CD14-positive monocyte (primary cell): Measurements from ENCODE around the gene PDE1C. TPM values are rescaled to one million over a fixed set of nuclear protein-coding genes. Genes with fewer than 3 reads are reported as not detected.

ENCODE experiments used
- DNase-seq, 3 donors: peaks; one replicate each; pipeline ENCODE4 v3.0.0-alpha.2; 2011 to 2022
- H2AFZ ChIP-seq: 2 replicates; pipeline ENCODE4 v1.6.0; 2012; ENCODE audit warnings: mild to moderate bottlenecking, low read depth, low read length, inconsistent platforms; ENCODE audit not compliant: insufficient read depth, poor library complexity, severe bottlenecking
- H3K27ac ChIP-seq, 2 donors: 1 replicate in 1 of 2; 2 replicates in 1 of 2; pipeline ENCODE4 v1.5.1; 2012 to 2013; ENCODE audit warnings: low read length in 2 of 2, control low read depth in 1 of 2, inconsistent platforms in 1 of 2, low read depth in 1 of 2, mild to moderate bottlenecking in 1 of 2
- H3K27me3 ChIP-seq, 2 donors: one replicate each; pipeline versions ENCODE4 v1.6.0 to v1.6.1; 2011 to 2013; ENCODE audit warnings: low read length in 2 of 2; ENCODE audit not compliant: control insufficient read depth in 2 of 2, insufficient read depth in 2 of 2
- H3K36me3 ChIP-seq, 2 donors: replicated peaks in 1 of 2; 1 replicate in 1 of 2; 2 replicates in 1 of 2; pipeline versions ENCODE4 v1.5.1 to v1.6.1; 2012 to 2013; ENCODE audit warnings: low read length in 2 of 2, control low read depth in 1 of 2, inconsistent platforms in 1 of 2, mild to moderate bottlenecking in 1 of 2; ENCODE audit not compliant: insufficient read depth in 2 of 2, control insufficient read depth in 1 of 2
- H3K4me1 ChIP-seq, 2 donors: 1 replicate in 1 of 2; 2 replicates in 1 of 2; pipeline versions ENCODE4 v1.5.1 to v1.6.1; 2012 to 2013; ENCODE audit warnings: low read length in 2 of 2, control low read depth in 1 of 2, inconsistent platforms in 1 of 2, mild to moderate bottlenecking in 1 of 2, moderate library complexity in 1 of 2; ENCODE audit not compliant: insufficient read depth in 2 of 2, control insufficient read depth in 1 of 2
- H3K4me2 ChIP-seq: replicated peaks from 2 replicates; pipeline ENCODE3; 2012; ENCODE audit warnings: low read length, moderate library complexity, mild to moderate bottlenecking; ENCODE audit not compliant: poor library complexity, severe bottlenecking; ENCODE audit errors: extremely low read depth
- H3K4me3 ChIP-seq, 3 experiments: fragments of 200-600 bp in 1 of 3; sonication (generic) in 1 of 3; replicated peaks in 1 of 3; 1 replicate in 2 of 3; 2 replicates in 1 of 3; pipeline ENCODE4 v1.5.1; 2011 to 2013; ENCODE audit warnings: low read length in 3 of 3, mild to moderate bottlenecking in 3 of 3, control low read depth in 2 of 3, low read depth in 2 of 3, inconsistent platforms in 1 of 3, moderate library complexity in 1 of 3
- H3K79me2 ChIP-seq: 2 replicates; pipeline ENCODE4 v1.6.0; 2012; ENCODE audit warnings: mild to moderate bottlenecking, control low read depth, inconsistent platforms, low read length, moderate library complexity; ENCODE audit not compliant: insufficient read depth
- H3K9ac ChIP-seq: 2 replicates; pipeline ENCODE4 v1.6.0; 2017; ENCODE audit warnings: low read length, mild to moderate bottlenecking; ENCODE audit not compliant: insufficient read depth, poor library complexity, severe bottlenecking
- H3K9me3 ChIP-seq, 2 donors: replicated peaks in 1 of 2; 1 replicate in 1 of 2; 2 replicates in 1 of 2; pipeline versions ENCODE4 v1.5.1 to v1.6.1; 2012 to 2013; ENCODE audit warnings: low read length in 2 of 2, control low read depth in 1 of 2; ENCODE audit not compliant: control insufficient read depth in 1 of 2, insufficient read depth in 1 of 2
- H4K20me1 ChIP-seq: 2 replicates; pipeline ENCODE4 v1.6.0; 2012; ENCODE audit warnings: mild to moderate bottlenecking, low read length, control low read depth, moderate library complexity; ENCODE audit not compliant: insufficient read depth
- H3K27ac Mint-ChIP-seq, 7 donors: one replicate each; pipeline ENCODE4 v1.8.0; 2020; ENCODE audit warnings: mild to moderate bottlenecking in 7 of 7, mixed read lengths in 7 of 7, moderate library complexity in 6 of 7, inconsistent platforms in 2 of 7
- H3K27me3 Mint-ChIP-seq, 3 donors: one replicate each; pipeline ENCODE4 v1.8.0; 2021 to 2022; ENCODE audit warnings: low read depth in 3 of 3, mild to moderate bottlenecking in 3 of 3, mixed read lengths in 3 of 3, moderate library complexity in 3 of 3, inconsistent platforms in 1 of 3
- H3K36me3 Mint-ChIP-seq, 2 donors: one replicate each; pipeline ENCODE4 v1.8.0; 2020; ENCODE audit warnings: mixed read lengths in 2 of 2, inconsistent platforms in 1 of 2, mild to moderate bottlenecking in 1 of 2
- H3K4me1 Mint-ChIP-seq: one replicate; pipeline ENCODE4 v1.8.0; 2020; ENCODE audit warnings: mild to moderate bottlenecking, mixed read lengths
- H3K4me3 Mint-ChIP-seq, 2 donors: one replicate each; pipeline ENCODE4 v1.8.0; 2020; ENCODE audit warnings: mild to moderate bottlenecking in 2 of 2, mixed read lengths in 2 of 2, moderate library complexity in 1 of 2
- H3K9me3 Mint-ChIP-seq, 7 donors: one replicate each; pipeline ENCODE4 v1.8.0; 2020 to 2022; ENCODE audit warnings: mixed read lengths in 7 of 7, mild to moderate bottlenecking in 6 of 7, moderate library complexity in 6 of 7, inconsistent platforms in 2 of 7
- CTCF ChIP-seq: fragments of 200-600 bp; IDR thresholded peaks from one replicate; pipeline ENCODE4 v1.8.0; 2022; ENCODE audit warnings: antibody characterized with exemption, mild to moderate bottlenecking
- WGBS: methylation state at CpG from one replicate; pipeline ENCODE4 v1.1.5; 2013; ENCODE audit warnings: missing lambda C conversion rate; ENCODE audit not compliant: insufficient coverage; 5-methylcytosine and 5-hydroxymethylcytosine counted together
- intact Hi-C, 2 donors: fragments of 100-400 bp; cut with micrococcal nuclease; formaldehyde crosslinking; loops; one replicate each; pipeline versions ENCODE4 v1.15.0 to v1.15.1; 2023
- polyA plus RNA-seq, 3 donors: library from polyadenylated mRNA; depleted of rRNA in 1 of 3; unstranded in 2 of 3; stranded (reverse) in 1 of 3; fragments of 300-500 nt in 2 of 3; fragments of >200 nt in 1 of 3; fragmentation: Illumina TruSeq in 2 of 3; gene quantifications; 1 replicate in 2 of 3; 2 replicates in 1 of 3; pipeline ENCODE4 v1.2.3, GENCODE V29; 2012 to 2021

PDE1C gene
- polyA plus RNA-seq, 3 donors: not detected

- Mint-ChIP-seq H3K36me3 (no peaks in the 10 kb centered on the region), H3K4me3 (no peak overlapping the region), H3K27me3 (peaks cover 0 to 4% (median 0%) of the 10 kb centered on the region in 3 donors), H3K27ac (no peak overlapping the region), H3K9me3 (peaks cover 2 to 25% (median 7%) of the 10 kb centered on the region in 7 donors), H3K4me1 (no peaks in the 10 kb centered on the region)
- no peaks in the 10 kb centered on the region for H3K4me1 ChIP-seq
- WGBS: 83% methylated on average over 1 of the region's 5 CpGs
- no peak overlapping the region for H2AFZ ChIP-seq
- peaks cover 6% of the 10 kb centered on the region in 2 donors for H3K9me3 ChIP-seq
- no peak for TF ChIP-seq CTCF
- H4K20me1 ChIP-seq: no peaks in the 10 kb centered on the region
- intact Hi-C loops: no loop called here
- no peak overlapping the region for H3K4me3 ChIP-seq
- H3K4me2 ChIP-seq: no peak overlapping the region
- H3K9ac ChIP-seq: no peak overlapping the region
- H3K27ac ChIP-seq: no peak overlapping the region
- no peaks in the 10 kb centered on the region for H3K27me3 ChIP-seq
- no peaks in the 10 kb centered on the region for H3K79me2 ChIP-seq
- no peaks in the 10 kb centered on the region for H3K36me3 ChIP-seq
- no peak for DNase-seq
Observed at GRCh38 chr7:31975546-31975945, 94.7 kb downstream of the PDE1C start.

GRCh38 chr7:31974351-31974750 lies 95.9 kb downstream of the PDE1C start:
- H3K4me1 ChIP-seq: no peaks in the 10 kb centered on the region
- intact Hi-C loops: no loop called here
- TF ChIP-seq CTCF: no peak
- peaks cover 2 to 22% (median 7%) of the 10 kb centered on the region in 7 donors for H3K9me3 Mint-ChIP-seq
- H4K20me1 ChIP-seq: no peaks in the 10 kb centered on the region
- H3K9ac ChIP-seq: no peak overlapping the region
- no peaks in the 10 kb centered on the region for H3K36me3 Mint-ChIP-seq
- peaks cover 6% of the 10 kb centered on the region in 2 donors for H3K9me3 ChIP-seq
- H3K4me3 Mint-ChIP-seq: no peak overlapping the region
- H3K79me2 ChIP-seq: no peaks in the 10 kb centered on the region
- H3K27ac ChIP-seq: no peak overlapping the region
- H2AFZ ChIP-seq: no peak overlapping the region
- H3K36me3 ChIP-seq: no peaks in the 10 kb centered on the region
- H3K27ac Mint-ChIP-seq: no peak overlapping the region
- no CpG with 5 or more reads among the region's 1 CpG for WGBS
- no peaks in the 10 kb centered on the region for H3K4me1 Mint-ChIP-seq
- H3K27me3 ChIP-seq: no peaks in the 10 kb centered on the region
- peaks cover 0 to 4% (median 0%) of the 10 kb centered on the region in 3 donors for H3K27me3 Mint-ChIP-seq
- no peak for DNase-seq
- no peak overlapping the region for H3K4me2 ChIP-seq
- no peak overlapping the region for H3K4me3 ChIP-seq
